GM23338 (cell line): ENCODE data around the gene CYB561D2. TPM values are rescaled to one million over a fixed set of nuclear protein-coding genes. Genes with fewer than 3 reads are reported as not detected.

Experiments used
- ATAC-seq: fragments of 200-7000 bp; cut with Tn5 transposase; 3 replicates; pipeline ENCODE4 v1.9.1; 2020
- DNase-seq: peaks from one replicate; pipeline ENCODE4 v3.0.0-alpha.2; 2015; ENCODE audit warnings: low spot score
- H2AFZ ChIP-seq: fragments of 200-600 bp; sonication (generic); 2 replicates; pipeline ENCODE4 v1.8.0; 2016; ENCODE audit warnings: antibody characterized with exemption, mild to moderate bottlenecking, moderate library complexity
- H3F3A ChIP-seq: fragments of 200-600 bp; sonication (generic); replicated peaks from 2 replicates; pipeline ENCODE4 v1.8.0; 2017; ENCODE audit warnings: antibody characterized with exemption, mixed run types, low read depth
- H3K27ac ChIP-seq: fragments of 200-600 bp; sonication (generic); 2 replicates; pipeline ENCODE4 v1.6.1; 2016; ENCODE audit warnings: low read depth
- H3K27me3 ChIP-seq: fragments of 200-600 bp; sonication (generic); 2 replicates; pipeline ENCODE4 v1.8.0; 2016; ENCODE audit warnings: mild to moderate bottlenecking, mixed run types, moderate library complexity; ENCODE audit not compliant: insufficient read depth
- H3K36me3 ChIP-seq: fragments of 200-600 bp; sonication (generic); 2 replicates; pipeline ENCODE4 v1.8.0; 2016; ENCODE audit warnings: mild to moderate bottlenecking; ENCODE audit not compliant: insufficient read depth
- H3K4me1 ChIP-seq: fragments of 200-600 bp; sonication (generic); 2 replicates; pipeline ENCODE4 v1.8.0; 2016; ENCODE audit warnings: mild to moderate bottlenecking, moderate library complexity; ENCODE audit not compliant: insufficient read depth
- H3K4me2 ChIP-seq: fragments of 200-600 bp; sonication (generic); 2 replicates; pipeline ENCODE4 v1.7.1; 2017; ENCODE audit warnings: mixed run types
- H3K4me3 ChIP-seq: fragments of 200-600 bp; sonication (generic); 2 replicates; pipeline ENCODE4 v1.6.1; 2016; ENCODE audit warnings: mixed run types
- H3K79me2 ChIP-seq: fragments of 200-600 bp; sonication (generic); replicated peaks from 2 replicates; pipeline ENCODE4 v1.8.0; 2017; ENCODE audit warnings: mild to moderate bottlenecking; ENCODE audit not compliant: insufficient read depth
- H3K9me2 ChIP-seq: fragments of 200-600 bp; sonication (generic); 2 replicates; pipeline ENCODE4 v1.8.0; 2017; ENCODE audit not compliant: insufficient read depth
- H4K20me1 ChIP-seq: fragments of 200-600 bp; sonication (generic); replicated peaks from 2 replicates; pipeline ENCODE4 v1.8.0; 2017; ENCODE audit warnings: mild to moderate bottlenecking; ENCODE audit not compliant: insufficient read depth
- H3K27ac Mint-ChIP-seq: 2 replicates; pipeline ENCODE4 v1.8.0; 2020; ENCODE audit warnings: inconsistent platforms, mild to moderate bottlenecking, moderate library complexity, mixed read lengths
- H3K27me3 Mint-ChIP-seq: 3 replicates; pipeline ENCODE4 v1.8.0; 2022; ENCODE audit warnings: low read depth, mild to moderate bottlenecking, moderate library complexity, mixed read lengths, inconsistent platforms; ENCODE audit not compliant: insufficient read depth, poor library complexity
- H3K36me3 Mint-ChIP-seq: 3 replicates; pipeline ENCODE4 v1.8.0; 2021; ENCODE audit warnings: low read depth, mild to moderate bottlenecking, inconsistent platforms, moderate library complexity, mixed read lengths
- H3K4me1 Mint-ChIP-seq: 3 replicates; pipeline ENCODE4 v1.8.0; 2020; ENCODE audit warnings: mild to moderate bottlenecking, inconsistent platforms, mixed read lengths
- H3K4me3 Mint-ChIP-seq: 3 replicates; pipeline ENCODE4 v1.8.0; 2021; ENCODE audit warnings: moderate library complexity, mild to moderate bottlenecking, inconsistent platforms, mixed read lengths
- H3K9me3 Mint-ChIP-seq: 3 replicates; pipeline ENCODE4 v1.8.0; 2020; ENCODE audit warnings: moderate library complexity, mild to moderate bottlenecking, inconsistent platforms, mixed read lengths
- CREB1 ChIP-seq: fragments of 250-450 bp; sonication (Bioruptor Pico); IDR thresholded peaks from 2 replicates; pipeline ENCODE4 v1.5.0; 2020; ENCODE audit warnings: low read depth, mild to moderate bottlenecking, moderate library complexity
- EZH2phosphoT487 ChIP-seq: fragments of 200-600 bp; sonication (generic); IDR thresholded peaks from one replicate; pipeline ENCODE4 v1.8.1; 2018; ENCODE audit warnings: antibody characterized with exemption; ENCODE audit not compliant: unreplicated experiment
- JUNB ChIP-seq: IDR thresholded peaks from one replicate; pipeline ENCODE4 v1.6.1; 2016; ENCODE audit warnings: antibody characterized with exemption; ENCODE audit not compliant: unreplicated experiment
- POLR2AphosphoS5 ChIP-seq: IDR thresholded peaks from 2 replicates; pipeline ENCODE4 v1.6.1; 2016; ENCODE audit warnings: antibody characterized with exemption, low read depth
- STAT1 ChIP-seq: IDR thresholded peaks from one replicate; pipeline ENCODE4 v1.6.1; 2016; ENCODE audit warnings: antibody characterized with exemption; ENCODE audit not compliant: unreplicated experiment
- ZNF114 ChIP-seq: fragments of 250-450 bp; sonication (Bioruptor Pico); IDR thresholded peaks from 2 replicates; pipeline ENCODE4 v1.5.0; 2020; ENCODE audit warnings: mild to moderate bottlenecking, moderate library complexity
- polyA plus RNA-seq: library from polyadenylated mRNA; unstranded; fragments of >200 nt; fragmentation: Nextera tagmentation; extraction: Ambion mirVana; gene quantifications from 2 replicates; pipeline ENCODE4 v1.2.1, GENCODE V29; 2016
- total RNA-seq: library from RNA; depleted of rRNA; stranded (reverse); fragments of >200 nt; shearing (Covaris generic); gene quantifications from 2 replicates; pipeline ENCODE4 v1.2.3, GENCODE V29; 2014
- TF ChIP-seq, protein P1 (sequence below), 2 experiments: fragments of 200-600 bp in 1 of 2; sonication (generic) in 1 of 2; conservative IDR thresholded peaks; 2 replicates each; pipeline versions ENCODE4 v1.5.1 to v1.6.1; 2016 to 2017; ENCODE audit warnings: antibody characterized with exemption in 2 of 2, low read depth in 2 of 2, mild to moderate bottlenecking in 2 of 2, moderate library complexity in 1 of 2
- TF ChIP-seq, protein P2 (sequence below): IDR thresholded peaks from one replicate; pipeline ENCODE4 v1.6.1; 2018; ENCODE audit warnings: antibody characterized with exemption; ENCODE audit not compliant: unreplicated experiment

Gene CYB561D2
- total and polyA plus RNA-seq, 2 experiments from 2014 or later = 10.1 to 18.2 TPM

DNA sequence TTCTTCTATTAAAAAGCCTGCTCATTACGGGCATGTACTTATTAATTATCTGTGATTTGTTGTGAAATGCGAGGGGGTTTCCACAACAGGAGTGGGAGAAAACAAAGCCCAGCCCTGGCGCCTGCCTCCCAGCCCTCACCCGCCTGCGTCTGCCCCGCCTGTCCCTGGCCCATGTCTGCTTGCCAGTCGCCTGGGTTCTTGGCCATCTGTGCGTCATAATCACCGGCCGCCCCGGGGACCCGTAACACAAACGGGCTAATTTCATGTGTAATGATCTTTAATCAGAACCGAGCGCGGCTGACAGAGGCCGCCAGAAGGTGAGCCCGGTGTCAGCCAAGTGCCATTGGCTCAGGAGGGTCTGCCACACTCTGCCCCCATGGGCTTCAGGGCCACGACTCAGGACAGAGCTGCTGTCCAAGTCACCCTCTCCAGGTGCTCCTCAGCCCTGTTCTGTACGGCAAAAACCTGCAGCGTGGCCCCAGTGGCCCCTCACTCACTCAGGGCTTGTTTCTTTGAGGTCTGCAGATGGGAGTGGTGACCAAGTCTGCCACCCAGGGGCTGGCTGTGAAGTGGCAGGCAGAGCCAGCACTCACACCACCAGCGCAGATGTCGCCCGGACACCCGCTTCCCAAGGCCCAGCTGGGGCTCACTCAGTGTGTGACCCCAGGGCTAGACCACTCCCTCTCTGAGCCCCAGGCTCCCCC lies 37.5 kb downstream of the CYB561D2 start:
- Histone ChIP-seq H3K4me3 (no peak overlapping the region), H3K4me2 (no peak overlapping the region), H3F3A (no peaks in the 10 kb centered on the region), H3K9me2 (no peaks in the 10 kb centered on the region), H2AFZ (no peak overlapping the region), H4K20me1 (no peaks in the 10 kb centered on the region), H3K79me2 (no peaks in the 10 kb centered on the region), H3K36me3 (no peaks in the 10 kb centered on the region), H3K4me1 (no peaks in the 10 kb centered on the region), H3K27ac (no peak overlapping the region), H3K27me3 (no peaks in the 10 kb centered on the region)
- TF ChIP-seq, protein P1, sequence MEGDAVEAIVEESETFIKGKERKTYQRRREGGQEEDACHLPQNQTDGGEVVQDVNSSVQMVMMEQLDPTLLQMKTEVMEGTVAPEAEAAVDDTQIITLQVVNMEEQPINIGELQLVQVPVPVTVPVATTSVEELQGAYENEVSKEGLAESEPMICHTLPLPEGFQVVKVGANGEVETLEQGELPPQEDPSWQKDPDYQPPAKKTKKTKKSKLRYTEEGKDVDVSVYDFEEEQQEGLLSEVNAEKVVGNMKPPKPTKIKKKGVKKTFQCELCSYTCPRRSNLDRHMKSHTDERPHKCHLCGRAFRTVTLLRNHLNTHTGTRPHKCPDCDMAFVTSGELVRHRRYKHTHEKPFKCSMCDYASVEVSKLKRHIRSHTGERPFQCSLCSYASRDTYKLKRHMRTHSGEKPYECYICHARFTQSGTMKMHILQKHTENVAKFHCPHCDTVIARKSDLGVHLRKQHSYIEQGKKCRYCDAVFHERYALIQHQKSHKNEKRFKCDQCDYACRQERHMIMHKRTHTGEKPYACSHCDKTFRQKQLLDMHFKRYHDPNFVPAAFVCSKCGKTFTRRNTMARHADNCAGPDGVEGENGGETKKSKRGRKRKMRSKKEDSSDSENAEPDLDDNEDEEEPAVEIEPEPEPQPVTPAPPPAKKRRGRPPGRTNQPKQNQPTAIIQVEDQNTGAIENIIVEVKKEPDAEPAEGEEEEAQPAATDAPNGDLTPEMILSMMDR (conservative IDR thresholded peaks at IDR 0.05; ENCODE audit: low read depth in 2 of 2) = peak; percentile 53 to 71
- TF ChIP-seq, protein P2, sequence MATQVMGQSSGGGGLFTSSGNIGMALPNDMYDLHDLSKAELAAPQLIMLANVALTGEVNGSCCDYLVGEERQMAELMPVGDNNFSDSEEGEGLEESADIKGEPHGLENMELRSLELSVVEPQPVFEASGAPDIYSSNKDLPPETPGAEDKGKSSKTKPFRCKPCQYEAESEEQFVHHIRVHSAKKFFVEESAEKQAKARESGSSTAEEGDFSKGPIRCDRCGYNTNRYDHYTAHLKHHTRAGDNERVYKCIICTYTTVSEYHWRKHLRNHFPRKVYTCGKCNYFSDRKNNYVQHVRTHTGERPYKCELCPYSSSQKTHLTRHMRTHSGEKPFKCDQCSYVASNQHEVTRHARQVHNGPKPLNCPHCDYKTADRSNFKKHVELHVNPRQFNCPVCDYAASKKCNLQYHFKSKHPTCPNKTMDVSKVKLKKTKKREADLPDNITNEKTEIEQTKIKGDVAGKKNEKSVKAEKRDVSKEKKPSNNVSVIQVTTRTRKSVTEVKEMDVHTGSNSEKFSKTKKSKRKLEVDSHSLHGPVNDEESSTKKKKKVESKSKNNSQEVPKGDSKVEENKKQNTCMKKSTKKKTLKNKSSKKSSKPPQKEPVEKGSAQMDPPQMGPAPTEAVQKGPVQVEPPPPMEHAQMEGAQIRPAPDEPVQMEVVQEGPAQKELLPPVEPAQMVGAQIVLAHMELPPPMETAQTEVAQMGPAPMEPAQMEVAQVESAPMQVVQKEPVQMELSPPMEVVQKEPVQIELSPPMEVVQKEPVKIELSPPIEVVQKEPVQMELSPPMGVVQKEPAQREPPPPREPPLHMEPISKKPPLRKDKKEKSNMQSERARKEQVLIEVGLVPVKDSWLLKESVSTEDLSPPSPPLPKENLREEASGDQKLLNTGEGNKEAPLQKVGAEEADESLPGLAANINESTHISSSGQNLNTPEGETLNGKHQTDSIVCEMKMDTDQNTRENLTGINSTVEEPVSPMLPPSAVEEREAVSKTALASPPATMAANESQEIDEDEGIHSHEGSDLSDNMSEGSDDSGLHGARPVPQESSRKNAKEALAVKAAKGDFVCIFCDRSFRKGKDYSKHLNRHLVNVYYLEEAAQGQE = no peak
- ATAC-seq (peak; percentile 91), DNase-seq (peak; percentile 64)
- peaks cover 4% of the 10 kb centered on the region for H3K27me3 Mint-ChIP-seq
- H3K4me1 Mint-ChIP-seq = no peaks in the 10 kb centered on the region; the same call in 2 of the 3 replicates
- H3K9me3 Mint-ChIP-seq = no peaks in the 10 kb centered on the region
- H3K4me3 Mint-ChIP-seq = no peak overlapping the region
- H3K27ac Mint-ChIP-seq = no peak overlapping the region
- no peaks in the 10 kb centered on the region for H3K36me3 Mint-ChIP-seq

DNA sequence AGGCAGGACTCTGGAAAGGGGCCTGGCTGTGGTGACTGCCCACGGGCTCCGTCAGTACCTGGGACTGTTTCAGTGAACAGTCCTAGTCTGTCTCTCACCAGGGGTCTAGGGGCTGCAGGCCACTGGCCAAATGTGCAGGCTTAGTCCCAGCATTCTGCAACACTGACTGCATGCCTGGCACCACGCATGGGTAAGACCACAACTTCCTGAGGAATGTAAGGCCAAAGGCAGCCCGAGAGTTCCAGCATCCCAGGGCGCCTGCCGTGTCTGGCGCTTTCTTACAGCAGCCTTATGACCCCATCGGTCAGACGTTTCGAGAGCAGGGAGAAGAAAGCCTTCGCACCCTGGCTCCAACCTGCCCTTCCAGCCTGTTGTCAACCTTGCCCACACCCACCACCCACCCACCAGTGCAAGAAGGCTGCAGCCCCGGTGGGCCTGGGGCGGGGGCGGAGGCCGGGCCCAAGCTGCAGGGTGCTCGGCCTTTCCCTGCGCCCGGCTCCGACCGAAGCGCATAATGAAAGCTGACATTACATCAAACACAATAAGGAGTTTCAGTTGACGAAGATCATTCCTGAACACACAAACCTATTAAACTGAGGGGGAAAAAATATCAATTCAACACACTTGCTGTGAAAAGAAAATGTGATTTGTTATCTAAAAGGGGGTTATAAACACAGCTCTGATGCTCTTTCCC lies 38.2 kb downstream of the CYB561D2 start:
- no peak overlapping the region for H3K27ac ChIP-seq
- Mint-ChIP-seq H3K27ac (no peak overlapping the region), H3K4me3 (no peak overlapping the region), H3K27me3 (peaks cover 4% of the 10 kb centered on the region), H3K4me1 (no peaks in the 10 kb centered on the region; the same call in 2 of the 3 replicates), H3K36me3 (no peaks in the 10 kb centered on the region), H3K9me3 (no peaks in the 10 kb centered on the region)
- no peaks in the 10 kb centered on the region for H3K9me2 ChIP-seq
- no peaks in the 10 kb centered on the region for H3K36me3 ChIP-seq
- no peaks in the 10 kb centered on the region for H3F3A ChIP-seq
- DNase-seq (no peak), ATAC-seq (no peak)
- H2AFZ ChIP-seq = no peak overlapping the region
- H3K79me2 ChIP-seq = no peaks in the 10 kb centered on the region
- no peaks in the 10 kb centered on the region for H4K20me1 ChIP-seq
- no peak overlapping the region for H3K4me3 ChIP-seq
- no peak overlapping the region for H3K4me2 ChIP-seq
- H3K27me3 ChIP-seq = no peaks in the 10 kb centered on the region
- H3K4me1 ChIP-seq = no peaks in the 10 kb centered on the region
- TF ChIP-seq ZNF114 (CRISPR knock-in tag) (no peak), JUNB (no peak), CREB1 (CRISPR knock-in tag) (no peak), EZH2phosphoT487 (no peak), POLR2AphosphoS5 (no peak), STAT1 (no peak)
- TF ChIP-seq, protein P1 (conservative IDR thresholded peaks at IDR 0.05; ENCODE audit: low read depth in 2 of 2) = no peak
